Keratinocyte (primary cell): ENCODE measurements around the gene SCAMP4.

ENCODE experiments used
- EZH2 ChIP-seq: IDR thresholded peaks from one replicate; pipeline ENCODE4 v1.6.1; 2012; ENCODE audit warnings: inconsistent platforms, mild to moderate bottlenecking, low read length, moderate library complexity
- TF ChIP-seq, protein P1 (sequence below), 3 experiments: IDR thresholded peaks in 1 of 3; conservative IDR thresholded peaks in 1 of 3; optimal IDR thresholded peaks in 1 of 3; 2 replicates in 2 of 3; 3 replicates in 1 of 3; pipeline versions ENCODE3 to v1.5.1; 2011; ENCODE audit warnings: low read length in 3 of 3, mild to moderate bottlenecking in 3 of 3, moderate library complexity in 2 of 3, control low read depth in 1 of 3, inconsistent platforms in 1 of 3; ENCODE audit not compliant: insufficient read depth in 2 of 3; ENCODE audit errors: extremely low read depth in 1 of 3

DNA sequence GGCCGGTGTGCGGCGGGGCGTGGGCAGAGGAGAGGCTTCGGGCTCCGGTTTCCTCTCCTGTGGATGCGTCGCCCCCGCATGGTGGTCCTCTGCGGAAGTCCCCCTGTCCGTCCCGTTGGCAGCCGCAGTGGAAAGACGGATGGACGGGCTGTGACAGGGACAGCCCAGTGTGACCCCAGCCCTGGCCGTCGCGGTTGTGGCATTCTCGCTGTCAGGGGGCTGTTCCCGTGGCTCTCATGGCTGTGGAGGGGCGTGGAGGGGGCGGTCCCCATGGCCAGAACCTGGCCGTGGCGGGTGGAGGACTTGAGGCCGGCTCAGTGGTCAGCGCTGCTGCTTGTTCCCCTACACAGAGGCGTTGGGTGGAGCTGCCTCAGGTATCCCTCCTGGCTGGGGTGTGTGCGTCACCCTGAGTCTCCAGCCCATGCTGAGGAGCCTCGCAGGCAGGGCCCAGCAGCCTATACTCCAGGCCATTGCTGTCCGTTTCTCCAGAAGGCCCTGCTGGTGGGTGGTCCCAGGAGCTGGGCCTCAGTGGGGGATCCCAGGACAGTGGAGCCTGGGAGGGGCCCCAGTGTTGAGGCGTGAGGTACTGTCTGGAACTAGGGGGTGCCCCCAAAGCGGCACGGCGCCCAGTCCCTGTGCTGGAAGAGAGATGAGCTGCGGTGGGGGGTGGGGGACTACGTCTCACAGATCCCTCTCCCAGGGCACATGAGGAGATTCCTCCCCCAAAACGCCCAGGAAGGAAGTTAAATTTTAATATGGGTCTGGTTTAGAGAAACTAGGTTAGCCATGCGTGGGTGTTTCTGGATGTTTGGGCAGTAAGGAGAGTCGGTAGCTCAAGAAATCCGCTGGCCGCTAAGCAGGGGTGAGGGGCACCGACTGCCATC is 56.0 kb downstream of the SCAMP4 start:
- TF ChIP-seq, protein P1, sequence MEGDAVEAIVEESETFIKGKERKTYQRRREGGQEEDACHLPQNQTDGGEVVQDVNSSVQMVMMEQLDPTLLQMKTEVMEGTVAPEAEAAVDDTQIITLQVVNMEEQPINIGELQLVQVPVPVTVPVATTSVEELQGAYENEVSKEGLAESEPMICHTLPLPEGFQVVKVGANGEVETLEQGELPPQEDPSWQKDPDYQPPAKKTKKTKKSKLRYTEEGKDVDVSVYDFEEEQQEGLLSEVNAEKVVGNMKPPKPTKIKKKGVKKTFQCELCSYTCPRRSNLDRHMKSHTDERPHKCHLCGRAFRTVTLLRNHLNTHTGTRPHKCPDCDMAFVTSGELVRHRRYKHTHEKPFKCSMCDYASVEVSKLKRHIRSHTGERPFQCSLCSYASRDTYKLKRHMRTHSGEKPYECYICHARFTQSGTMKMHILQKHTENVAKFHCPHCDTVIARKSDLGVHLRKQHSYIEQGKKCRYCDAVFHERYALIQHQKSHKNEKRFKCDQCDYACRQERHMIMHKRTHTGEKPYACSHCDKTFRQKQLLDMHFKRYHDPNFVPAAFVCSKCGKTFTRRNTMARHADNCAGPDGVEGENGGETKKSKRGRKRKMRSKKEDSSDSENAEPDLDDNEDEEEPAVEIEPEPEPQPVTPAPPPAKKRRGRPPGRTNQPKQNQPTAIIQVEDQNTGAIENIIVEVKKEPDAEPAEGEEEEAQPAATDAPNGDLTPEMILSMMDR (optimal IDR thresholded peaks at IDR 0.05 in 1 of 3, IDR thresholded peaks at IDR 0.05 in 1 of 3, conservative IDR thresholded peaks at IDR 0.05 in 1 of 3; ENCODE audit: extremely low read depth in 1 of 3, insufficient read depth in 2 of 3, low read length in 3 of 3) = no peak
- TF ChIP-seq EZH2 = no peak
